GM12878 (cell line): ENCODE measurements around the gene SBNO1. TPM values are rescaled to one million over a fixed set of nuclear protein-coding genes. Genes with fewer than 3 reads are reported as not detected.
A peak's percentile ranks its signal among the peaks of the same experiment; 100 is the strongest.

Source experiments
- ATAC-seq: fragments of 200-7000 bp; cut with Tn5 transposase; 3 replicates; pipeline ENCODE4 v1.9.1; 2020; ENCODE audit warnings: mild to moderate bottlenecking, moderate library complexity
- BruUV-seq: library from RNA; stranded (reverse); fragments of 400-500 nt; replicated peaks from 2 replicates; lab custom pipeline; 2021; lab: Mats Ljungman, UMichigan
- CTCF ChIA-PET: fragments of 300-600 bp; sonication (Branson Sonifier 250); formaldehyde crosslinking; extraction: SDS; loops from one replicate; lab custom pipeline; 2021; ENCODE audit warnings: inconsistent platforms; lab: Yijun Ruan, JAX
- POLR2A ChIA-PET: fragments of 350-600 bp; formaldehyde crosslinking; extraction: SDS; loops from one replicate; lab custom pipeline; 2021; ENCODE audit warnings: inconsistent platforms; lab: Charles Lee
- RAD21 ChIA-PET: fragments of 300-600 bp; sonication (Branson Sonifier 250); formaldehyde crosslinking; loops from one replicate; lab custom pipeline; 2023; ENCODE audit warnings: antibody characterized with exemption; ENCODE audit not compliant: unreplicated experiment; lab: Charles Lee
- SMC1A ChIA-PET: fragments of 300-600 bp; sonication (Branson Sonifier 250); formaldehyde crosslinking; loops from one replicate; lab custom pipeline; 2023; ENCODE audit not compliant: unreplicated experiment, uncharacterized antibody; lab: Charles Lee
- DNase-seq: peaks from one replicate; pipeline ENCODE4 v3.0.0-alpha.2; 2011; ENCODE audit warnings: low read depth, low spot score
- FAIRE-seq: peaks from 3 replicates; lab custom pipeline; 2011; peaks lifted over from hg19 to GRCh38; lab: Jason Lieb, UNC
- H2AFZ ChIP-seq: 2 replicates; pipeline ENCODE4 v1.6.0; 2011; ENCODE audit warnings: low read depth, low read length, control low read depth; ENCODE audit not compliant: control insufficient read depth
- H3K27ac ChIP-seq: 2 replicates; pipeline ENCODE4 v1.5.1; 2011; ENCODE audit warnings: control low read depth; ENCODE audit not compliant: control insufficient read depth, insufficient read depth
- H3K27me3 ChIP-seq, 2 experiments: replicated peaks in 1 of 2; 2 replicates each; pipeline versions ENCODE4 v1.6.0 to v1.6.1; 2011; ENCODE audit warnings: low read length in 1 of 2; ENCODE audit not compliant: control insufficient read depth in 2 of 2, insufficient read depth in 2 of 2
- H3K36me3 ChIP-seq, 2 experiments: 2 replicates each; pipeline ENCODE4 v1.5.1; 2011; ENCODE audit warnings: low read length in 1 of 2; ENCODE audit not compliant: control insufficient read depth in 2 of 2, insufficient read depth in 2 of 2
- H3K4me1 ChIP-seq: 2 replicates; pipeline ENCODE4 v1.6.1; 2011; ENCODE audit warnings: mild to moderate bottlenecking, low read length, moderate library complexity, mixed read lengths; ENCODE audit not compliant: control insufficient read depth, insufficient read depth
- H3K4me2 ChIP-seq: 2 replicates; pipeline ENCODE4 v1.6.0; 2011; ENCODE audit warnings: control low read depth; ENCODE audit not compliant: control insufficient read depth, insufficient read depth
- H3K4me3 ChIP-seq: fragments of 200-600 bp; sonication (generic); 2 replicates; pipeline ENCODE4 v1.5.1; 2016
- H3K79me2 ChIP-seq: 2 replicates; pipeline ENCODE4 v1.6.0; 2011; ENCODE audit warnings: low read length; ENCODE audit not compliant: control insufficient read depth, insufficient read depth
- H3K9ac ChIP-seq: 2 replicates; pipeline ENCODE4 v1.8.0; 2011; ENCODE audit warnings: low read length, control low read depth, mixed read lengths; ENCODE audit not compliant: control insufficient read depth, insufficient read depth
- H3K9me3 ChIP-seq: replicated peaks from 3 replicates; pipeline ENCODE4 v1.5.1; 2011; ENCODE audit warnings: mild to moderate bottlenecking, low read length; ENCODE audit not compliant: control insufficient read depth, insufficient read depth
- H4K20me1 ChIP-seq: 2 replicates; pipeline ENCODE4 v1.6.0; 2011; ENCODE audit not compliant: control insufficient read depth, insufficient read depth
- ASH2L ChIP-seq: fragments of 300-600, 200-600 bp; sonication (generic); IDR thresholded peaks from 2 replicates; pipeline ENCODE4 v1.6.1; 2017; ENCODE audit warnings: low read depth, mild to moderate bottlenecking, borderline replicate concordance
- BCL11A ChIP-seq: IDR thresholded peaks from 2 replicates; pipeline ENCODE4 v1.6.1; 2011; ENCODE audit warnings: low read depth, low read length
- CREM ChIP-seq: IDR thresholded peaks from 2 replicates; pipeline ENCODE4 v1.6.1; 2014; ENCODE audit warnings: antibody characterized with exemption, low read depth
- CTCF ChIP-seq, 3 experiments: IDR thresholded peaks in 2 of 3; conservative IDR thresholded peaks in 1 of 3; 2 replicates each; pipeline ENCODE4 v1.5.1; 2011; ENCODE audit warnings: low read depth in 3 of 3, low read length in 3 of 3, mild to moderate bottlenecking in 3 of 3, control low read depth in 2 of 3, moderate library complexity in 2 of 3, inconsistent platforms in 1 of 3, mixed read lengths in 1 of 3; ENCODE audit not compliant: control insufficient read depth in 2 of 3, insufficient read depth in 1 of 3; ENCODE audit errors: extremely low read depth in 1 of 3
- DPF2 ChIP-seq: fragments of 450-650 bp; IDR thresholded peaks from 2 replicates; pipeline ENCODE4 v1.6.1; 2017; ENCODE audit warnings: mild to moderate bottlenecking
- IKZF2 ChIP-seq, 2 experiments: fragments of 450-650 bp; IDR thresholded peaks; 2 replicates each; pipeline ENCODE4 v1.6.1; 2017; ENCODE audit warnings: mild to moderate bottlenecking in 2 of 2, moderate library complexity in 2 of 2
- LARP7 ChIP-seq: fragments of 450-650 bp; IDR thresholded peaks from 2 replicates; pipeline ENCODE4 v1.6.1; 2017; ENCODE audit warnings: mild to moderate bottlenecking
- MYC ChIP-seq: IDR thresholded peaks from 2 replicates; pipeline ENCODE4 v1.6.1; 2011; ENCODE audit warnings: mild to moderate bottlenecking, low read length, moderate library complexity, inconsistent platforms; ENCODE audit not compliant: insufficient read depth, insufficient replicate concordance, insufficient read length, severe bottlenecking
- REST ChIP-seq: IDR thresholded peaks from 2 replicates; pipeline ENCODE4 v1.6.1; 2012; ENCODE audit warnings: mild to moderate bottlenecking, low read depth, low read length
- SMAD5 ChIP-seq: IDR thresholded peaks from 2 replicates; pipeline ENCODE4 v1.6.1; 2016; ENCODE audit warnings: antibody characterized with exemption, low read depth
- TARDBP ChIP-seq: IDR thresholded peaks from 2 replicates; pipeline ENCODE4 v1.6.1; 2016; ENCODE audit warnings: borderline replicate concordance
- WGBS: methylation state at CpG from one replicate; pipeline ENCODE4 v1.1.6; 2016; ENCODE audit warnings: low lambda C conversion rate; ENCODE audit not compliant: insufficient replicate concordance, insufficient coverage; ENCODE audit errors: missing lambda C conversion rate; 5-methylcytosine and 5-hydroxymethylcytosine counted together
- in situ Hi-C: fragments of 300-500 bp; cut with MboI; formaldehyde crosslinking; loops from 9 replicates; pipeline ENCODE4 v1.14.3; 2018; ENCODE audit warnings: mixed read lengths
- intact Hi-C: fragments of 100-400 bp; cut with micrococcal nuclease; formaldehyde crosslinking; loops from one replicate; pipeline ENCODE4 v1.14.2; 2022; ENCODE audit not compliant: unreplicated experiment
- polyA plus RNA-seq, 11 experiments: library from polyadenylated mRNA; depleted of rRNA in 4 of 11; unstranded in 6 of 11; stranded (reverse) in 5 of 11; fragments of >200 nt; fragmentation: Nextera tagmentation in 4 of 11; fragmentation: Illumina TruSeq in 1 of 11; extraction: Ambion mirVana in 4 of 11; extraction: Trizol in 1 of 11; gene quantifications; 1 replicate in 1 of 11; 2 replicates in 10 of 11; pipeline versions ENCODE4 v1.2.1 to v1.2.3, GENCODE V29; 2011 to 2016; ENCODE audit warnings: inconsistent platforms in 2 of 11, missing spikeins in 2 of 11, low read depth in 1 of 11
- total RNA-seq, 4 experiments: library from RNA; depleted of rRNA in 3 of 4; stranded (reverse); fragments of >200 nt in 3 of 4; fragmentation: Illumina TruSeq in 1 of 4; extraction: Trizol in 1 of 4; gene quantifications; 2 replicates each; pipeline versions ENCODE4 v1.2.1 to v1.2.3, GENCODE V29; 2013 to 2021
- TF ChIP-seq, protein P1 (sequence below): fragments of 450-650 bp; IDR thresholded peaks from 2 replicates; pipeline ENCODE4 v1.6.1; 2016; ENCODE audit warnings: mild to moderate bottlenecking
- TF ChIP-seq, protein P2 (sequence below): fragments of 450-650 bp; formaldehyde crosslinking; IDR thresholded peaks from 2 replicates; pipeline ENCODE4 v1.5.0; 2022; ENCODE audit warnings: mild to moderate bottlenecking, missing genetic modification characterization

SBNO1 gene
- total and polyA plus RNA-seq, 10 of the 15 experiments (the other 5 are each of a cell fraction or from before 2014, with no cell fraction given) = 7.5 to 39.7 (median 20.9) TPM

DNA sequence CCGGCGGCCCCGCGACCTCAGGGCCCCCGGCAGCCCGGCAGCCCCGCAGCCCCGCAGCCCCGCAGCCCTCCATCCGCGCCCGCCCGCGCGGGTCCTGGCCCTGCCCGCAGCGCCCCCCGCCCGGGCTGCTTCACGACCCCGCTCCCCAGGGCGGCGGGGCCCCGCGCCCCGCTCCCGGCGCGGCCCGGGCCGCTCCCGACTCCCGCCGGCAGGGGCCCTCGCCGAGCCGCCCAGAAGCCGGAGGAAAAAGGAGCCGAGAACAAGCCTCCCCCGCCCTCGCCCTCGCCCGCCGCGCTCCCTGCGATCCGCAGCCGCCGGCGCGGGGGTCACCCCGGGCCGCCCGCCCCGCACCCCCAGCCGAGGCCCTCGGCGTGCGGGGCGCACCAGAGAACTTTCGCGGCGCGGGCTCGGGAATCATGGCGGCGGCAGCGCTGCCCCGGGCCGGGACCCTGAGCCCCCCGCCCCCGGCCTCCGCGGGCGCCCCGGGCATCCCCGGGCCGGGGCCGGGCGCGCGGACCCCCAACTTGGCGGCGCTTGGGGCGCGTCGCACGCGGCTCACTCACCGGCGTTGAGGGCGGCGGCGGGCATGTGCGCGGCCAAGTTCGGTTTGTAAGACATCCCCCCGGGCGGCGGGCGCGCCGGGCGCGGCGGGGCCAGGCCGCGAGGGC is 93.5 kb downstream of the SBNO1 start:
- POLR2A ChIA-PET = no interaction called here
- in situ Hi-C loops = no loop called here
- TF ChIP-seq CTCF (IDR thresholded peaks at IDR 0.05 in 2 of 3, conservative IDR thresholded peaks at IDR 0.05 in 1 of 3; ENCODE audit: control insufficient read depth in 2 of 3, extremely low read depth in 1 of 3, insufficient read depth in 1 of 3, low read depth in 3 of 3, low read length in 3 of 3) = peak; percentile 28 to 76 (median 60); a peak in 4 of 6 replicates
- TF ChIP-seq BCL11A = no peak
- no peak for TF ChIP-seq MYC
- TF ChIP-seq CREM = no peak
- TF ChIP-seq, protein P1, sequence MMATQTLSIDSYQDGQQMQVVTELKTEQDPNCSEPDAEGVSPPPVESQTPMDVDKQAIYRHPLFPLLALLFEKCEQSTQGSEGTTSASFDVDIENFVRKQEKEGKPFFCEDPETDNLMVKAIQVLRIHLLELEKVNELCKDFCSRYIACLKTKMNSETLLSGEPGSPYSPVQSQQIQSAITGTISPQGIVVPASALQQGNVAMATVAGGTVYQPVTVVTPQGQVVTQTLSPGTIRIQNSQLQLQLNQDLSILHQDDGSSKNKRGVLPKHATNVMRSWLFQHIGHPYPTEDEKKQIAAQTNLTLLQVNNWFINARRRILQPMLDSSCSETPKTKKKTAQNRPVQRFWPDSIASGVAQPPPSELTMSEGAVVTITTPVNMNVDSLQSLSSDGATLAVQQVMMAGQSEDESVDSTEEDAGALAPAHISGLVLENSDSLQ = no peak
- no peak for TF ChIP-seq SMAD5
- no peak for TF ChIP-seq REST
- no peak for TF ChIP-seq TARDBP
- TF ChIP-seq ASH2L = no peak
- no peak for TF ChIP-seq IKZF2 (IDR thresholded peaks at IDR 0.05)
- TF ChIP-seq, protein P2, sequence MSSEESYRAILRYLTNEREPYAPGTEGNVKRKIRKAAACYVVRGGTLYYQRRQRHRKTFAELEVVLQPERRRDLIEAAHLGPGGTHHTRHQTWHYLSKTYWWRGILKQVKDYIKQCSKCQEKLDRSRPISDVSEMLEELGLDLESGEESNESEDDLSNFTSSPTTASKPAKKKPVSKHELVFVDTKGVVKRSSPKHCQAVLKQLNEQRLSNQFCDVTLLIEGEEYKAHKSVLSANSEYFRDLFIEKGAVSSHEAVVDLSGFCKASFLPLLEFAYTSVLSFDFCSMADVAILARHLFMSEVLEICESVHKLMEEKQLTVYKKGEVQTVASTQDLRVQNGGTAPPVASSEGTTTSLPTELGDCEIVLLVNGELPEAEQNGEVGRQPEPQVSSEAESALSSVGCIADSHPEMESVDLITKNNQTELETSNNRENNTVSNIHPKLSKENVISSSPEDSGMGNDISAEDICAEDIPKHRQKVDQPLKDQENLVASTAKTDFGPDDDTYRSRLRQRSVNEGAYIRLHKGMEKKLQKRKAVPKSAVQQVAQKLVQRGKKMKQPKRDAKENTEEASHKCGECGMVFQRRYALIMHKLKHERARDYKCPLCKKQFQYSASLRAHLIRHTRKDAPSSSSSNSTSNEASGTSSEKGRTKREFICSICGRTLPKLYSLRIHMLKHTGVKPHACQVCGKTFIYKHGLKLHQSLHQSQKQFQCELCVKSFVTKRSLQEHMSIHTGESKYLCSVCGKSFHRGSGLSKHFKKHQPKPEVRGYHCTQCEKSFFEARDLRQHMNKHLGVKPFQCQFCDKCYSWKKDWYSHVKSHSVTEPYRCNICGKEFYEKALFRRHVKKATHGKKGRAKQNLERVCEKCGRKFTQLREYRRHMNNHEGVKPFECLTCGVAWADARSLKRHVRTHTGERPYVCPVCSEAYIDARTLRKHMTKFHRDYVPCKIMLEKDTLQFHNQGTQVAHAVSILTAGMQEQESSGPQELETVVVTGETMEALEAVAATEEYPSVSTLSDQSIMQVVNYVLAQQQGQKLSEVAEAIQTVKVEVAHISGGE (CRISPR knock-in tag) = no peak
- TF ChIP-seq DPF2 = no peak
- TF ChIP-seq LARP7 = peak; percentile 66; the same call in 1 of the 2 replicates

More for the DNA sequence above, 93.5 kb downstream of the SBNO1 start:
- Histone ChIP-seq H3K27me3 (no peaks in the 10 kb centered on the region), H3K4me1 (peaks cover 17% of the 10 kb centered on the region), H3K36me3 (no peaks in the 10 kb centered on the region), H4K20me1 (no peaks in the 10 kb centered on the region), H3K27ac (peak overlapping the region; percentile 82), H3K4me3 (peak overlapping the region; percentile 95; the same call in 1 of the 2 replicates), H2AFZ (peak overlapping the region; percentile 69), H3K4me2 (peak overlapping the region; percentile 84; the same call in 1 of the 2 replicates), H3K9ac (peak overlapping the region; percentile 93), H3K9me3 (no peaks in the 10 kb centered on the region), H3K79me2 (peaks cover 27% of the 10 kb centered on the region)
- no peak for FAIRE-seq
- BruUV-seq = no TSS peak
- peak; percentile 67 for ATAC-seq
- 2% methylated on average over 41 of the region's 108 CpGs for WGBS
- SMC1A ChIA-PET = no interaction called here
- RAD21 ChIA-PET = interaction anchor here (0.7 kb wide), 2 partner anchors 186 to 197 kb away, joined by 3 read pairs; partner anchors contain the start of gene SNRNP35
- no peak for DNase-seq
- intact Hi-C loops = loop anchor here (2.0 kb wide), 2 partner anchors 198 to 312 kb away; no protein-coding TSS in a partner anchor
- CTCF ChIA-PET = interaction anchor here (0.7 to 2.1 kb wide), 5 partner anchors 25 to 311 kb away, joined by 3 to 9 read pairs (median 4); no protein-coding TSS in a partner anchor
